Activated CD8-positive, alpha-beta T cell treated with anti-CD3 and anti-CD28 coated beads, Interleukin-2, amount 10 ng/mL, durations not matched to agents 7 days and 5 days (primary cell): ENCODE data around the gene PAPOLG. TPM values are rescaled to one million over a fixed set of nuclear protein-coding genes. Genes with fewer than 3 reads are reported as not detected.

Experiments used
- ATAC-seq: fragments of 150-1000 bp; cut with Tn5 transposase; one replicate; pipeline ENCODE4 v1.10.0; 2021; ENCODE audit warnings: moderate library complexity
- CTCF ChIA-PET: fragments of 350-600 bp; sonication (Branson Sonifier 250); formaldehyde crosslinking; loops from one replicate; lab custom pipeline; 2021; ENCODE audit warnings: antibody characterized with exemption; lab: Charles Lee
- POLR2A ChIA-PET: fragments of 350-600 bp; sonication (Branson Sonifier 250); formaldehyde crosslinking; loops from one replicate; lab custom pipeline; 2021; ENCODE audit warnings: antibody characterized with exemption; lab: Charles Lee
- DNase-seq: peaks from one replicate; pipeline ENCODE4 v3.0.0-alpha.2; 2020
- H3K27ac Mint-ChIP-seq: one replicate; pipeline ENCODE4 v1.8.0; 2021; ENCODE audit warnings: mild to moderate bottlenecking, mixed read lengths
- H3K27me3 Mint-ChIP-seq: one replicate; pipeline ENCODE4 v1.8.0; 2021; ENCODE audit warnings: low read depth, mixed read lengths
- H3K36me3 Mint-ChIP-seq: one replicate; pipeline ENCODE4 v1.8.0; 2021; ENCODE audit warnings: low read depth, mixed read lengths
- H3K4me1 Mint-ChIP-seq: one replicate; pipeline ENCODE4 v1.8.0; 2021; ENCODE audit warnings: low read depth, mixed read lengths
- H3K4me3 Mint-ChIP-seq: one replicate; pipeline ENCODE4 v1.8.0; 2021; ENCODE audit warnings: mild to moderate bottlenecking, mixed read lengths
- H3K9me3 Mint-ChIP-seq: one replicate; pipeline ENCODE4 v1.8.0; 2022; ENCODE audit warnings: mixed read lengths; ENCODE audit not compliant: insufficient read depth
- total RNA-seq, 2 experiments: library from RNA; stranded (reverse); gene quantifications; one replicate each; pipeline ENCODE4 v1.2.3, GENCODE V29; 2021

PAPOLG gene
- total RNA-seq, 2 experiments from 2014 or later, result 17.3 to 19.5 TPM

DNA sequence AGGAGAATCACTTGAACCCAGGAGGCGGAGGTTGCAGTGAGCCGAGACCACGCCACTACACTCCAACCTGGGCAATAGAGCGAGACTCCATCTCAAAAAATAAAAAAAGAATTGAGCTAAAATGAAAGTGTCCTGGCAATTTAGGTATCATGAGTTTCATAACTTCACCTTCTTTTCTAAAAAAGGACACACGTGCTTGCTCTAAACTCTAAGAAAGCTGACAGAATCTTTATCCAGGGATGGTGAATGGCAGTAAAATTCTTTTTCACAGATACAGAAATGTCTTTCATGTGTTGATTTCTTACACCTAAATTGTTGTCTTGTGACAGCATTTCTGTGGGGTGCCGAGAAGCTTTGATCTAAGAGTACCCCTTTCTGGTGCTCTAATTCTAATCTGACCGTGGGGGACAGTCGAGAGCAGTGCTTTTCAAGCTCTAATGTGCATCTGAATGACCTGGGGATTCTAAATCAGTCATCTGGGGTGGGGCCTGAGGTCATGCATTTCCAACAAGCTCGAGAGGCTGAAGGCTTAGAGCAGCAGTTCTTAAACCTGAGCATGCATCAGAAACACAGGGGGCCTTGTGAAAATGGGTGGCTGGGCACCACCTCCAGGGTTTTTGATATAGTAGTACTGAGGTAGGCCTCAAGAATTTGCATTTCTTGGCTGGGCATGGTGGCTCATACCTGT is 83.2 kb downstream of the PAPOLG start:
- no peak overlapping the region for H3K4me3 Mint-ChIP-seq
- H3K9me3 Mint-ChIP-seq, result no peaks in the 10 kb centered on the region
- ChIA-PET POLR2A (interaction anchor here (0.9 kb wide), 1 partner anchor 43 kb away, joined by 3 read pairs; no protein-coding TSS in a partner anchor), CTCF (interaction anchor here (1.5 kb wide), 1 partner anchor 33 kb away, joined by 3 read pairs; no protein-coding TSS in a partner anchor)
- H3K27me3 Mint-ChIP-seq, result peaks cover 3% of the 10 kb centered on the region
- DNase-seq (no peak), ATAC-seq (no peak)
- no peaks in the 10 kb centered on the region for H3K36me3 Mint-ChIP-seq
- H3K4me1 Mint-ChIP-seq, result peaks cover 14% of the 10 kb centered on the region
- H3K27ac Mint-ChIP-seq, result no peak overlapping the region

DNA sequence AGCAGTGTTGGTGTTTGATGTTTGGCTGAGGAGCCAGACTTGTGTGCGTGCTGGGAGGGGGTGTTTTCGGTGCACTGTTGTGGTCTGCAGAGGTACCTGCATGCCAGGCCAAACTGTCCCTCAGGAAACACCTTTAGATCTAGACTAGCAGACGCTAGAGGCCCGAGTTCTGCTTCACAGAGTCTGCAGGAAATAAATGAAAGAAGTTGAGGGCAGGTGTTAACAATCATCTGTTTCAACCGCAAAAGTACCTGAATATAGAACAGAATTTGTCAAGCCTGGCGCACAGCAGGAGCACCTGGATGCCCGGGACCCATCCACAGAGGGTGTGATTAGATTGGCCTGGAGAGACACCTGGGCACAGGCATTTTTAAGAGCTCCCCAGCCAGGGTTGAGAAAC is 84.8 kb downstream of the PAPOLG start:
- no peaks in the 10 kb centered on the region for H3K36me3 Mint-ChIP-seq
- peak overlapping the region; percentile 54 for H3K27ac Mint-ChIP-seq
- H3K27me3 Mint-ChIP-seq, result peaks cover 3% of the 10 kb centered on the region
- peaks cover 14% of the 10 kb centered on the region for H3K4me1 Mint-ChIP-seq
- ChIA-PET POLR2A (no interaction called here), CTCF (interaction anchor here (1.0 to 1.5 kb wide), 2 partner anchors 21 to 158 kb away, joined by 3 read pairs; no protein-coding TSS in a partner anchor)
- peak; percentile 44 for ATAC-seq
- peak; percentile 23 for DNase-seq
- H3K9me3 Mint-ChIP-seq, result no peaks in the 10 kb centered on the region
- no peak overlapping the region for H3K4me3 Mint-ChIP-seq

DNA sequence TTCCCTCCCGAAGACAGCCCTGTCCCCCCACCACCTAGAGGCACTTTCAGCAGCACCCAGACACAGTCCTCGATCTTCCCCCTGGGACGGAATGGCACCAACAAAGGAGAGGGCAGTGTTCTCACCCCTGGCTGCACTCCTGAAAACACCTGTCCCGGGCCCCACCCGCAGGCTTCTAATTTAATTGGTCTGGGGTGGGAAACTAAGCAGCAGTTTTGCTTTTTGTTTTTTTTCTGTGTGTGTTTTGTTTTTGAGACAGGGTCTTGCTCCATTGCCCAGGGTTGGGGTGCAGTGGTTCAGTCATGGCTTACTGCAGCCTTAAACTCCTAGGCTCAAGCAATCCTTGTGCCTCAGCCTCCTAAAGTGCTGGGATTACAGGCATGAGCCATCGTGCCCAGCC is 86.9 kb downstream of the PAPOLG start:
- H3K4me3 Mint-ChIP-seq, result no peak overlapping the region
- POLR2A ChIA-PET, result no interaction called here
- H3K27ac Mint-ChIP-seq, result no peak overlapping the region

DNA sequence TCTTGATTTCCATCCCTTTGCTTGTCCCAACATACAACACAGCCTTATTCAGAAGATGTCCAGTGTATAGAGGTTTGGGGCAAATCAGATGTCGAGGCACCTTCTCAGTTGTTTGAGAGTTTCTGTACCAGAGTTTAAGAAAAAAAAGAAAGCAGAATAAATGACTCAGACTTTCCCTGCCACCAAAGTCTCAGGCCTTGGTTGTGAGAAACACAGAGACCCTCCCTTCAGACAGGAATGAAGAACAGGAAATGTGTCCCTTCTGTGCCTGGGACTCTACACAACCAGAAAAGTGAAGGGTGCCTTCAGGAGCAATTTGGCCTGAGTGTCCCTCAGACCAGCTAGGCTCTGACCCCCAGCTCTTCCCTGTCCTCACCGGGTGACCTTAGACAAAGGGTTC is 88.0 kb downstream of the PAPOLG start:
- Mint-ChIP-seq H3K4me1 (peaks cover 14% of the 10 kb centered on the region), H3K27me3 (no peaks in the 10 kb centered on the region), H3K9me3 (no peaks in the 10 kb centered on the region), H3K4me3 (no peak overlapping the region), H3K27ac (no peak overlapping the region), H3K36me3 (no peaks in the 10 kb centered on the region)
- POLR2A ChIA-PET, result interaction anchor here (1.5 kb wide), 1 partner anchor 37 kb away, joined by 4 read pairs; no protein-coding TSS in a partner anchor
- no peak for DNase-seq
- CTCF ChIA-PET, result no interaction called here
- ATAC-seq, result no peak

More for the DNA sequence above, 86.9 kb downstream of the PAPOLG start:
- H3K27me3 Mint-ChIP-seq, result no peaks in the 10 kb centered on the region
- CTCF ChIA-PET, result no interaction called here
- no peak for ATAC-seq
- H3K4me1 Mint-ChIP-seq, result peaks cover 14% of the 10 kb centered on the region
- DNase-seq, result no peak
- no peaks in the 10 kb centered on the region for H3K9me3 Mint-ChIP-seq
- H3K36me3 Mint-ChIP-seq, result no peaks in the 10 kb centered on the region

DNA sequence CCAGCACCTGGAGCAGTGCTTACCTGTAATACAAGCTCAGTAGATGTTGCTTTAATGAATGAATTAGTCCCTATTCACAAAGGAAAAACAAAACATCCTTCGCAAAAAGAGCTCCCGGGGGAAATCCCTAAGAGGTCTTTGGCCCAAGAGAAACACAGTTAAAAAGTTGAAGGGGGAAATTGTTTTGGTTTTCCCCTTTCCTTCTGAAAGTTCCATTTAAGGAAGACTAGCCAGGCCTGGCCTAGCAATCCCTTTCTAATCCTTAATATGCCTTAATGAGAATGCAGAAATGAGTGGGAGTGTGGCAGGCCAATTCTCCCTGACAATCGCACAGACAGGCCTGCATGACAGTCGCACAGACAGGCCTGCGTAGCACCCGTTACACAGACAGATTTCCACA is 91.8 kb downstream of the PAPOLG start:
- H3K27ac Mint-ChIP-seq, result no peak overlapping the region
- no peaks in the 10 kb centered on the region for H3K9me3 Mint-ChIP-seq
- DNase-seq, result no peak
- POLR2A ChIA-PET, result no interaction called here
- no peaks in the 10 kb centered on the region for H3K36me3 Mint-ChIP-seq
- CTCF ChIA-PET, result interaction anchor here (1.3 kb wide), 1 partner anchor 173 kb away, joined by 3 read pairs; no protein-coding TSS in a partner anchor
- ATAC-seq, result no peak
- H3K4me3 Mint-ChIP-seq, result no peak overlapping the region
- peaks cover 2% of the 10 kb centered on the region for H3K27me3 Mint-ChIP-seq
- H3K4me1 Mint-ChIP-seq, result peaks cover 2% of the 10 kb centered on the region

Other genes starting within 250 kb of the PAPOLG start
- gene BCL11A, start 202.6 kb upstream of the PAPOLG start, total RNA-seq, result under 1 TPM in 1 of 2 experiments, not detected in 1; 0.03 TPM
- 10 to 100 TPM; 20.1 to 21.6 TPM for gene REL, start 125.3 kb downstream of the PAPOLG start, total RNA-seq